ENCODE results near the gene SLFN5.
"Not testable (repeated sequence)": the region's sequence is repeated elsewhere in the genome, so short reads cannot be mapped to it uniquely, and the experiment has no call there.

SLFN5 gene

DNA sequence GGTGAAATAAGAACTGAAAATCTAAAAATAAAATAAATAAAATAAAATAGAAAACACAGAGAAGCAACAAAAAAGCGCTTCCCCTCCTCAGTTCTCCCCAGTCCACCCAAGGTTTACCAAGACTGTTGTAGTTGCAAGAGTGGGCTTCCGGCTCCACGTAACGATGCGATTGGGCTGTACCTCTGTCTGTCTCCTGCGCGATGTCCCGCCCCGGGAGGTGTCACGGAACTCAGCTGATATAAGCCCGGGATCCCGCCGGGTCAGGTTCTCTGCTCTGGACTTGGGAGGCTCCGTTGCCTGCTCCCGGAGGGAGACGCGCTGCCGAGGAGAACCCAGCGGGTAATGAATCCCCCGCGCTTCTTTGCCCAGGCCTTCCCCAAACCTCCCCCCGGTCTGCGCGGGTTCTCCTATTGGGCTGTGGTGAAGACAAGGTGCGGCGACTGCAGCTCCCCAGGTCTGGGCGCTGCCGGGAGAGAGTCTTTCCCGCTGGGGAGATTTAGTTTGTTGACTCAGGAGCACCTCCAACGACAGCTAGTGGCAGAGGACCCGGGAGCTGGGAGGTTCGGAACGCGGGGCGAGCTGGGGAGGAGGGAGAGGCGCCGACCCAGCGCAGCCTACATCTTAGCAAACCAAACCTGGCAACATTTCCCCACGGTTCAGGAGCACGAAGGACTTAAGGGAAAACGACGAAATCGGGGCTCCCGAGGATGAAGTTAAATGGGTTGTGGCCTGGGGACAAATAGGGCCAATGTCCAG lies at the start of gene SLFN5:
TSS of gene SLFN5 (plus strand) at position 268 of the 756 bp plus-strand sequence. CDS start 15,619 bp downstream, outside the sequence.
- peak; percentile 71 for DNase-seq (ENCODE audit: low read depth)

DNA sequence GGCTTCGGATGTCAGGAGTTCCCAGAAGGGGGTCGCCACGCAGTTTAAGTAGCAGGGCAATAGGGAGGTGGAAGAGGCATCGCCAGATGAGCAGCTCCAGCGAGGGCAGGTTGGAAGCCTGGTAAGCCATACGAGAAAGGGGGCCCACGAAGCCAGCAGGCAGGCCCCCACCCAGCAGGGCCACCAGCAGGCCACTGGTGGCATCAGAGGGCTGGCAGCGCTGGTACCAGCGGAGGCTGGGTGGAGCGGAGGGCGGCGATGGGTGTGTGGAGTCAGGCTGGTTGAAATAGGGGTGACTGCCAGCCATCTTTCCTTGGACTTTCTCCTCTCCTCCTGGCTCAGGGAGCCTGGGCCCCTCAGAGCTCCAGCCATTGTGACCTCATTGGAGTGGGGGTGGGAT lies 48.9 kb upstream of the SLFN5 start, which contains the start of gene SLC35G3:
TSS of gene SLC35G3 (minus strand) at position 393 of the 400 bp plus-strand sequence. CDS start at position 307, 86 bp downstream.
- not testable (repeated sequence) for DNase-seq (ENCODE audit: low read depth)

DNA sequence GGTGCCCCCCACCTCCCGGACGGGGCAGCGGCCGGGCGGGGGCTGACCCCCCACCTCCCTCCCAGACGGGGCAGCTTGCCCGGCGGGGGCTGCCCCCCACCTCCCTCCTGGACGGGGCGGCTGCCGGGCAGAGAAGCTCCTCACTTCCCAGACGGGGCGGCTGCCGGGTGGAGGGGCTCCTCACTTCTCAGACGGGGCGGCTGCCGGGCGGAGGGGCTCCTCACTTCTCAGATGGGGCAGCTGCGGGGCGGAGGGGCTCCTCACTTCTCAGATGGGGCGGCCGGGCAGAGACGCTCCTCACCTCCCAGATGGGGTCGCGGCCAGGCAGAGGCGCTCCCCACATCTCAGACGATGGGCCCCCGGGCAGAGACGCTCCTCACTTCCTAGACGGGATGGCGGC lies 47.8 kb upstream of the SLFN5 start:
- DNase-seq (ENCODE audit: low read depth) = not testable (repeated sequence)

DNA sequence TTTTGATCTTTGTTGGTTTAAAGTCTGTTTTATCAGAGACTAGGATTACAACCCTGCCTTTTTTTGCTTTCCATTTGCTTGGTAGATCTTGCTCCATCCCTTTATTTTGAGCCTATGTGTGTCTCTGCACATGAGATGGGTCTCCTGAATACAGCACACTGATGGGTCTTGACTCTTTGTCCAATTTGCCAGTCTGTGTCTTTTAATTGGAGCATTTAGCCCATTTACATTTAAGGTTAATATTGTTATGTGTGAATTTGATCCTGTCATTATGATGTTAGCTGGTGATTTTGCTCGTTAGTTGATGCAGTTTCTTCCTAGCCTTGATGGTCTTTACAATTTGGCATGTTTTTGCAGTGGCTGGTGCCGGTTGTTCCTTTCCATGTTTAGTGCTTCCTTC lies 40.3 kb upstream of the SLFN5 start:
- not testable (repeated sequence) for DNase-seq (ENCODE audit: low read depth)

DNA sequence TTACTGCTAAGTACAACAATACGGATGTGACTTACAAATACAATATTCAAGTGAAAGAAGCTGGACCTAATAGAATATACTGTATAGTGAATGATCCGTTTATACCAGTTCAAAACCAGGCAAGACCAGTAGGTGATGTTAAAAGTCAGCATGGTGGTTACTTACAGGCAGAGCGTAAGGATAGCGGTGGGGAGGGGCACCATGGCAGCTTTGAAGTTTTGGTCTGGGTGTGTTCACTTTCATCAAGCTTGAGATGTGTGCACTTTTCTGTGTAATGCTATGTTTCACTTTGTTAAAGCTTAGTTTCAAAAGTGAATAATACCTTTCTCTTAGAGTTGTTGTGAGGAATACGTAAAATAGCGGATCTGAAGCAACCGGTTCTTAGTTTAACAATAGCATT lies 32.1 kb upstream of the SLFN5 start:
- no peak for DNase-seq (ENCODE audit: low read depth)

DNA sequence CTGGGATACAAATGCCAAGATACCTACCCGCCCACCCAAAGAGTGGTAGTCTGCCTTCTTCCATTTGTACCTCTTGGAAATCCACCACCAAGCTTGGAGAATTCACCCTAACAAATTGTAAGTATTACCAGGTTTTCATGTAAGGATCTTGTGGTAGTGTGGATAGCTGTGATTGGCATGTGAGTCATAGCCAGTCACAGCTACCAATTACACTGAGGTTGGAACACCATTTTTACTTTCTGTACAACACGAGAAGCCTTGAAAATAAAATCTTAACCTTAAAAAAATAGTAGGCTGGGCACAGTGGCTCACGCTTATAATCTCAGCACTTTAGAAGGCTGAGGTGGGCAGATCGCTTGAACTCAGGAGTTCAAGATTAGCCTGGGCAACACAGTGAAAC lies 30.2 kb upstream of the SLFN5 start:
- no peak for DNase-seq (ENCODE audit: low read depth)

DNA sequence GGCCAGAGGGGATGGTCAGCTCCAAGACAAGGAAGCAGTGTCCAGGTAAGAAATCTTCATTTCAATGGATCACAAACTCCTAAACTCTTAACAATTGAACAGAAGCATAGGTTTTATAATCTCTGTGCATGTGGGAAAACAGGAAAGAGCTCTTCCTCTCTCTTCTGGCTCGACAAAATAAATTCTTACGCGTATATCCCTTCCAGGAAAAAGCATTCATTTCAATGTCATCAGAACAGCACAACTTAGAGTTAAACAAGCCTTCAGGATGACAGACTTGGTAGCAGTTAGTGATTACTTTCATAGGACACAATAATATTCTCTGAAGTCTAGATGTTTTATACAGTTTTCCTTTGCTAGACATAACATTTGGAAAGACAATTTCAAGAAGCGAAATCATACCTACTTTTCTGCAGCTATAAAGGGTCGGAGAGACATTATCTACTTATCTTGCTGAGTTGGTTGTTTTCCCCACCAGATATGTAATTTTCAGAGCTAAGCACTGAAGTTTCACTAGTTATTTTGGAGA lies 29.4 kb upstream of the SLFN5 start:
- no peak for DNase-seq (ENCODE audit: low read depth)

DNA sequence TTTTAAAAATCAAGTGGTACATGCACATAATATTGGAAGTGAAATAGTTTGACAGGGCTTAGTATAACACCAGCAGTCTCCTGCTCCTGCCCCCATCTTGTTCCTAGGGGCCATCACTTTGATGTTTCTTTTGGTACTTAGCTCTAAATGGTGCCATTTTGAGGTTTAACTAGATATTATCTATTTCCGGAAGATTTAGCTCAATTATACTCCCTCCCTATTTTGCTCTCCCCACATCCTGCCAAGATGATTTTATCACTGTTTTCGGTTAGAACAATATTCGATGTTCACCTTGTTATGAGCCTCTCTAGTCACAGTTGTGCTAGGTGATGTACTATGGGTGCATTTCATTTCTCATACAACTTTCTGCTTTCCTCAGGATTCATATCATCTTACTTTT lies 28.7 kb upstream of the SLFN5 start:
- DNase-seq (ENCODE audit: low read depth) = no peak

DNA sequence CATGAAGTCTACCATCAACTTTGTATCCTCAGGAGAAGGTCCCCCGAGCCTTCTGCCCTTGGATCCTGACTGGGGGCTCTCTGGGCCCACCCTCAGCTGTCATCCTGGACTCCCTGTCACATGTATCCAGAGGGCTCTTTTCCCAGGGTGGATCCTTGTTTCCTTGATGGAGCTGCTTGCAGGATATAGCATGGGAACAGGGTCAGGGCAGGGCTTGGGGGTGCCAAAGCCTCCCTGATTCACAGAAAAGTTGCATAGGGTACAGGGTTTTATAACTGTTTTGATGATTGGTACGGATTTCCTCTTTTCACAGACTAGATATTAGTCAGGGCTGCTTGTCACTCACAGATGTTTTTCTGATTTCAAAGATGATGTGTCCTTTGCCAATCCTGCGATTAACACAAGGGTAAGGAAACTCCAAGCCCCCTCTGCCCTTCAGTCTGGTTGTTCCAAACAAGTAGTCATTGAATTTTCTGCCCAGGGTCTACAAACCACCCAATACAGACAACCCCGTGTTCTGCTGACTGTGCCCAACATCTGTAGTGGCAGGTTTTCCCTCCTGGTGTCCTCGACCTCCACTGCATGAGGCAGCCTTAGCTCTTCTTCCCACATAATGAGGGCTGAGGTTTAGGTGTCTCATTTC lies 28.1 kb upstream of the SLFN5 start:
- DNase-seq (ENCODE audit: low read depth) = no peak

DNA sequence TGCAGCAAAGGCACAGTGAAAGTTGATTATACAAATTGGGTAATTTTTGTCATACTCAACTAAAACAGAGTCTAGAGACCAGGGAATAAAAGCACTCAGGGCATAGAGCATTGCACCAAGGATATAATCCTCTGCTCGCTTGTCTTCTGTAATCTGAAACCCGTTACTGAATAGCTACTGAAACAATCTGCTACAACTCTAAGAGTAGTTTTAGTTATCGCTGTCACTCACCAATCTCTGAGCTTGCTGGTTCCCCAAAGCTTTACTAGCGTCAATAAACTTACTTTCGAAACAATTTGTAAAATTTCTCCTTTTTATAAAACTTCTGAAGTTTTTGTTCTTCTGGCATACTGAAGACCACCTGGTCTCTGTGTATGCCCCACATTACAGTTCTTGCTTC lies 25.8 kb upstream of the SLFN5 start:
- no peak for DNase-seq (ENCODE audit: low read depth)

DNA sequence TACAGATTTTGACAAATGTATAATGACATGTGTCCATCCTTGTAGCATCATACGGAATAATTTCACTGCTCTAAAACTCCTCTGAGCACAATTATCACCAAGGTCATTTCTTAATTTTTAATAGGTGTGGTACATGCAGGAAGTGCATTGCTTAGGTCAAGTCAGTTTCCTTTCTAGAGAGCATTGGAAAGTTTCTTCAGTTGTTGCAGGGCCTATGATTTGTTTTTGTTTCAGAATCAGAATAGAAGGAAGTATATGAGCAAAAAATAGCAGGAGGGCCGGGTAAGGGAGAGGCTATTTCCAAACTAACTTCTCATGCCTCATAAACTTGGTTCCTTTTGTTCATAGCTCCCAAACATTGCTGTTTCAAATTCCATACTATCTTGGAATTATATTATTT lies 24.0 kb upstream of the SLFN5 start:
- no peak for DNase-seq (ENCODE audit: low read depth)

DNA sequence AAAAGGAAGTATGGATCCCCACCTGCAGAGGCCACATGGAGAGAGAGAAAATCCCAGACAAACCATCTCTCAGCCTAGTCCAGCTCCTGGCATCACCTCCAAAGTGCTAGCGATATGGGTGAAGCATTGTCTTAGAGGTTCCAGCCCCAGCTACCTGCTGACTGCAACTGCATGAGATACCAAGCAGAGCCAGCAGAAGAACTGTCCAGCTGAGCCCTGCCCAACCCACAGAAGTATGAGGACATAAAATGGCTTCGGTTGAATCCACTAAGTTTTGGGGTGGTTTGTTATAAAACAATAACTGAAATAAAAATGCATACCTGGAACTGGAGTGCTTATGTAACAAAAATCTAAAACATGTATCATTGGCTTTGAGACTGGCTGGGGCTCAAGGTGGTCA lies 20.4 kb upstream of the SLFN5 start:
- DNase-seq (ENCODE audit: low read depth) = no peak

DNA sequence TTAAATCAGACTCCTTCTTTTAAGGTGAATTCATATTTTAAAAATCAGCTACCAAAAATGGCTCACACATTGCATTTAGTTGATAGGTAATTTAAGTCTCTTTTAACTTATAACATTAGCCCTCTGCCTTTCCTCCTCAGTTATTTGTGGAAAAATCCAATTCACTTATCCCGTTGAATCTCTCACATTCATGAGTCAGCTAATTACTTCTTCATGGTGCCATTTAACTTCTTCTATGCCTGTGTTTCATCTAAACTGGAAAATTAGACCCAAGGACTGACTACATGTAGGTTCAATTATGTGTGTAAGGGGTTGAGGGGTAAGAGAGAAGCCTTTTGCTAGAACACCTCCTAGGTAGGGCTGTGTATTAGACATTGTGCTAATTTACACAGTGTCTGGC lies 18.4 kb upstream of the SLFN5 start:
- no peak for DNase-seq (ENCODE audit: low read depth)

DNA sequence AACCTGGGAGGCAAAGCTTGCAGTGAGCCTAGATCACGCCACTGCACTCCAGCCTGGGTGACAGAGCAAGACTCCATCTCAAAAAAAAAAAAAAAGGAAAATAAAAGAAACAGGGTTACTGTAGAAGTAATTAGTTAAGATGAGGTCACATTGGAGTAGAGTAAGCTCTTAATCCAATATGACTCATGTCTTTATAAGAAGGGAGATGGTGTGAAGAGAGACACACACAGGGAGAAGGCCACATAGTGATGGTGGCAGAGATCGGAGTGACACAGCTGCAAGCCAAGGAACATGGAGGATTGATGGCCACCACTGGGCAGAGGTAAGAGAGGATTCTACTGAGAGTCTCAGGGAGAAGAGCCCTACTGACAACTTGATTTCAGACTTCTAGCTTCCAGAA lies 15.3 kb upstream of the SLFN5 start:
- DNase-seq (ENCODE audit: low read depth) = no peak

DNA sequence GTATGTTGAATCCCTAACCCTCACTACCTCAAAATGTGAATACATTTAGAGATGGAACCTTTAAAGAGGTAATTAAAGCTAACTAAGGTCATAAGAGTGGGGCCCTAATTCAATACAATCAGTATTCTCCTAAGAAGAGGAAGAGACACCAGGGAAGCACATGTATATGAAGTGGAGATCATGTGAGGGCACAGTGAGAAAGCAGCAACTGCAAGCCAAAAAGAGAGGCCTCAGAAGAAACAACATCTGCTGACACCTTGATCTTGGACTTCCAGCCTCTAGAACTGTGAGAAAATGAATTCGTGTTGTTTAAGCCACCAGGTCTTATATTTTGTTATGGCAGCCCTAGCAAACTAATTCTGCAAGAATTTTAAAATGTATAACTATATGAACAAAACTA lies 13.2 kb upstream of the SLFN5 start:
- no peak for DNase-seq (ENCODE audit: low read depth)

DNA sequence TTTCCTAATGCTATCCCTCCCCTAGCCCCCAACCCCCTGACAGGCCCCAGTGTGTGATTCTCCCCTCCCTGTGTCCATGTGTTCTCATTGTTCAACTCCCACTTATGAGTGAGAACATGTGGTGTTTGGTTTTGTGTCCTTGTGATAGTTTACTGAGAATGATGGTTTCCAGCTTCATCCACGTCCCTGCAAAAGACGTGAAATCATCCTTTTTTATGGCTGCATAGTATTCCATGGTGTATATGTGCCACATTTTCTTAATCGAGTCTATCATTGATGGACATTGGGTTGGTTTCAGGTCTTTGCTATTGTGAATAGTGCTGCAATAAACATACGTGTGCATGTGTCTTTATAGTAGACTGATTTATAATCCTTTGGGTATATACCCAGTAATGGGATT lies 8.6 kb upstream of the SLFN5 start:
- DNase-seq (ENCODE audit: low read depth) = not testable (repeated sequence)

DNA sequence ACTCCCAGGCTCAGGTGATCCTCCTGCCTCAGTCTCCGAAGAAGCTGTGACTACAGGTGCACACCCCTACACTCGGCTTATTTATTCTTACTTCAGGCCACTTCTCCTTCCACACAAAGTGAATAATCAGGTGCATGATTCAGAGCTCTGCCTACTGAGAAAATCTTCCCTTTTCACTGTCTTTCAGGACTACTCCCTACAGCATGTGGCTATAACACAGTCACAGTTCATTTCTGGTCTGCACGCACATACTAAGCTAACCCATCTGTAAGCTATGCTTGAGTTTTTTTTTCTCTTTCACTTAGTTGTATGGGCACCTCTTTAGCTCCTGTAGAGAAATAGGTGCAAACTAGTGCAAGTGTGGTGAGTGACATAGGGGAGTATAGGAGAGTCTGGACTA lies 7.6 kb upstream of the SLFN5 start:
- no peak for DNase-seq (ENCODE audit: low read depth)

DNA sequence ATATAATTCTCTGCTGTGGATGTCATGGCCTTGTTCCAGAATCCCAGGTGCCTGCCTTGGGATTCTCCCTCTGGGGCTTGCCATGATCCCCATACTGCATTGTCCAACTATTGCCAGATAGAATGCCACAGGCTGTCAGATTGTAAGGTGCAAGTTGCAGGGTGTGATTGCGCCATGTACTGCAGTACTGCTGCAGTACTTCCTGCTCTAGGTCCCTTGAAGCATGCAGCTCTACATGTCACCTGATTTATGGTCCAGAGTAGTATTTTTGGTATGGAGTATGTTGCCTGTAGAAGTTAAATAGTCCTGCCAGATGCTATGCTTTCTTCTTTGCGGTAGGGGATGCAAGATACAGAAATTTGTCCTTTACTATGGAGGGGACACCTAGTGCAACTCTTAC lies 7.0 kb upstream of the SLFN5 start:
- DNase-seq (ENCODE audit: low read depth) = no peak

DNA sequence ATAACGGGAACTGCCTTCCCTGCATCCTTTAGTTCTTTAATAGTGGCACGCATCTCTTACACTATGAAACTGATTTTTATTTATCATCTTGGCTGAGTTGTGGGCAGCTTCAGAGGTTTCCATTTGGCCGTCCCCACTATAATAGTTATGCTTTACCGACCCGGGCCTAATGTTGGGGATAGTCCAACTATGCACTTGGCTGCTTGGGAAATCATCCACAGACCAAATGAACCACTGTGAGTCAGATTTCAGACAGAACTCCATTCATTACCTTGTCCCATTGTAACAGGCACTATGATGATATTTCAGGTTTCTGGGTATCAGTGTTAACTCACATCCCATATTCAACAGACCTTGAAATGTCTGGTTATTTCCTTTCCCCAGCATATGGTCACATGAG lies 6.1 kb upstream of the SLFN5 start:
- DNase-seq (ENCODE audit: low read depth) = no peak

DNA sequence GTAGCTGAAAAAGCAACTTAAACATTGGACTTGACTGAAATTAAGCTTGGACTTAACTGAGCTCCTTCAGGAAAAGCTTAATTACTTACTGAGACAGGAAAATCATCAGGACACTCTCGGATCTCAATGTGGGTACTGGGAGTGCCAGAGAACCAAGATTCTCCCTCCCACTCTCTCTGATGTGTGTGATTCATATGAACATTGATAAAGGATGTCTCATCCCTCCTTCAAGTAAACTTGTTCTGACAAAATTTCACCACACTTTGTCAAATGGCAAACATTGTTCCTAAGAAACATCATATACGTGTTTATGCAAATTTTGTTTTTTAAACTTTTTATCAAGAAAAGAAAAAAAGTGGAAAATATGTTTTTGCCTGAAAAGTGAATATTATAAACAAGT lies 4.1 kb upstream of the SLFN5 start:
- DNase-seq (ENCODE audit: low read depth) = no peak

DNA sequence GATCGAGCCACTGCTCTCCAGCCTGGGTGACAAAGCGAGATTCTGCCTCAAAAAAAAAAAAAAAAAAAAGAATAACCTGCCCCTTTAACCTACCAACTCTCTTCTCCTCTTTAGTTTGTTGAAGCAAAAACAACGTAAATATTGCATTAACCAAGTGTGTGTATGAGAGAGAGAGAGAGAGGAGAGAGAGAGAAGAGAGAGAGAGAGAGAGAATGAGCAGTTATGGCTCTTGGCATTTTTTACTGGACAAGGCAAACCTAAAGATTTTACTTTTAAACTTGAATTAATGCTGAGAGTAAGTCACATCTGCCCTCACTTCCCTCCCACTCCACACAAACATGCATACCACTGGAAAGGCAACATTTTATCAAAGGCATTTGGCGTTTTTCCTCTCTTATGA lies 3.0 kb upstream of the SLFN5 start:
- DNase-seq (ENCODE audit: low read depth) = no peak

DNA sequence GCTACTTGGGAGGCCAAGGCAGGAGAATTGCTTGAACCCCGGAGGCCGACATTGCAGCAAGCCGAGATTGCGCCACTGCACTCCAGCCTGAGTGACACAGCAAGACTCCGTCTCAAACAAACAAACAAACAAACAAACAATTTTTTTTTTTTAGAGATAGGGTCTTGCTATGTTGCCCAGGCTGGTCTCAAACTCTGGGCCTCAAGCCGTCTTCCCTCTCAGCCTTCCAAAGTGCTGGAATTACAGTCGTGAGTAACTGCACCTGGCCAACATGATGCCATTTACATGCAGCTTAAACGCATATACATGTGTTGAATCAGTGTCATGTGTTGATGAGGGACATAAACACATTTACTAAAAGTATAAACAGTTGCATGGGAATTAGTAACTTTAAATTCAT lies 2.0 kb upstream of the SLFN5 start:
- no peak for DNase-seq (ENCODE audit: low read depth)

DNA sequence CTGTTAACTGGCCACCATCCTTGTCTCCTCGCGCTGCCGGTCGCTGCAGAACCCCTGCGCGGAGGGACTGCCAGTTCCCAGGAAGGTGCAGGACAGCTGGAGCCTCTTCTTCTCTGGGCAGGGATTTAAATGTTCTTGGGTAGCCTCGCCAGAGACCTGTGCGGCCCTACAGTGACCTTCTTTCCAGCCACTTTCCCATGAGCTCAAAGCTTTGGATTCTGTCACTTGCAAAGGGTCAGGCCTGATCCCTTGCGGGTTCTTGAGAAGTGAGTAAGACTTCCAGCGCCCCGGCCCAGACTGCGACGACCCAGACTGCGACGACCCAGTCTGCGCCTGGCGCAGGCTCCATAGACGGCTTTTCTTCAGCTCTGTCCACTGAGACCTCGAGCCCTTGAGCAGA lies 1.4 kb upstream of the SLFN5 start:
- DNase-seq (ENCODE audit: low read depth) = no peak
